ENCODE measurements around the gene SLC30A1. TPM values are rescaled to one million over a fixed set of nuclear protein-coding genes. Genes with fewer than 3 reads are reported as not detected.

The SLC30A1 gene
- total RNA-seq, 1 experiment from 2014 or later = 6.7 TPM

DNA sequence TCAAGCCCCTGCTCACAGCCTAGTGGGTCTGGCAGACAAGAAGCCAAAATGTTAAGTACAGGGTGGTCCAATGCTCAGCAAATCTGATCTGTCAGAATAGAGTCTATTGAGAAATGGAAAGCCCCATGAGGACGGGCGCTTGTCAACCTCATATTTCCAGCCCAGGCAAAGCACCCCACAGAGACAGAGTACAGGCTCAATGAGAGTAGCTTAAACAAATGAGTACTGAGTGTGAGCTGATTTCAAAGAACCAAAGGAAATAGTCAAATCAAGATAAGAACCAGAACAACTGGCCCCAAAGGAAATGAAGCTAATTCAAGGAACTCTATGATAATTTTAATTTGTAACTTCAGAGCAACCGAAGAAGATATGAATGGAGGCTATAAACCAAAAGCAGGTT lies 44.6 kb upstream of the SLC30A1 start:
- Histone ChIP-seq H3K9me2 (replicated peaks; ENCODE audit: low read length) (no peaks in the 10 kb centered on the region), H3K4me1 (ENCODE audit: insufficient read depth, low read length) (no peaks in the 10 kb centered on the region), H2AFZ (ENCODE audit: low read length) (no peak overlapping the region), H3K27me3 (ENCODE audit: low read length) (no peaks in the 10 kb centered on the region), H3K27ac (ENCODE audit: low read length) (no peak overlapping the region), H3F3A (ENCODE audit: low read length, unreplicated experiment) (no peaks in the 10 kb centered on the region), H3K4me2 (ENCODE audit: low read length) (no peak overlapping the region), H3K36me3 (ENCODE audit: low read depth, low read length) (no peaks in the 10 kb centered on the region), H3K9me3 (ENCODE audit: low read length) (no peaks in the 10 kb centered on the region), H3K9ac (ENCODE audit: low read length) (no peak overlapping the region), H4K20me1 (ENCODE audit: low read length) (no peaks in the 10 kb centered on the region), H3K79me2 (ENCODE audit: low read length) (no peaks in the 10 kb centered on the region), H3K4me3 (ENCODE audit: low read length) (no peak overlapping the region)
- no peak for ATAC-seq
- intact Hi-C loops (cut with micrococcal nuclease) = no loop called here
- TF ChIP-seq, protein P1, sequence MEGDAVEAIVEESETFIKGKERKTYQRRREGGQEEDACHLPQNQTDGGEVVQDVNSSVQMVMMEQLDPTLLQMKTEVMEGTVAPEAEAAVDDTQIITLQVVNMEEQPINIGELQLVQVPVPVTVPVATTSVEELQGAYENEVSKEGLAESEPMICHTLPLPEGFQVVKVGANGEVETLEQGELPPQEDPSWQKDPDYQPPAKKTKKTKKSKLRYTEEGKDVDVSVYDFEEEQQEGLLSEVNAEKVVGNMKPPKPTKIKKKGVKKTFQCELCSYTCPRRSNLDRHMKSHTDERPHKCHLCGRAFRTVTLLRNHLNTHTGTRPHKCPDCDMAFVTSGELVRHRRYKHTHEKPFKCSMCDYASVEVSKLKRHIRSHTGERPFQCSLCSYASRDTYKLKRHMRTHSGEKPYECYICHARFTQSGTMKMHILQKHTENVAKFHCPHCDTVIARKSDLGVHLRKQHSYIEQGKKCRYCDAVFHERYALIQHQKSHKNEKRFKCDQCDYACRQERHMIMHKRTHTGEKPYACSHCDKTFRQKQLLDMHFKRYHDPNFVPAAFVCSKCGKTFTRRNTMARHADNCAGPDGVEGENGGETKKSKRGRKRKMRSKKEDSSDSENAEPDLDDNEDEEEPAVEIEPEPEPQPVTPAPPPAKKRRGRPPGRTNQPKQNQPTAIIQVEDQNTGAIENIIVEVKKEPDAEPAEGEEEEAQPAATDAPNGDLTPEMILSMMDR (conservative IDR thresholded peaks at IDR 0.05; ENCODE audit: low read depth, low read length) = no peak
- TF ChIP-seq EZH2 (IDR thresholded peaks at IDR 0.05; ENCODE audit: low read length, unreplicated experiment) (no peak), EZH2phosphoT487 (IDR thresholded peaks at IDR 0.05; ENCODE audit: borderline replicate concordance, low read length) (no peak)
- ChIA-PET POLR2A (ENCODE audit: unreplicated experiment) (no interaction called here), CTCF (no interaction called here)
- no TSS peak for BruUV-seq (replicated peaks)
- no peak for DNase-seq

DNA sequence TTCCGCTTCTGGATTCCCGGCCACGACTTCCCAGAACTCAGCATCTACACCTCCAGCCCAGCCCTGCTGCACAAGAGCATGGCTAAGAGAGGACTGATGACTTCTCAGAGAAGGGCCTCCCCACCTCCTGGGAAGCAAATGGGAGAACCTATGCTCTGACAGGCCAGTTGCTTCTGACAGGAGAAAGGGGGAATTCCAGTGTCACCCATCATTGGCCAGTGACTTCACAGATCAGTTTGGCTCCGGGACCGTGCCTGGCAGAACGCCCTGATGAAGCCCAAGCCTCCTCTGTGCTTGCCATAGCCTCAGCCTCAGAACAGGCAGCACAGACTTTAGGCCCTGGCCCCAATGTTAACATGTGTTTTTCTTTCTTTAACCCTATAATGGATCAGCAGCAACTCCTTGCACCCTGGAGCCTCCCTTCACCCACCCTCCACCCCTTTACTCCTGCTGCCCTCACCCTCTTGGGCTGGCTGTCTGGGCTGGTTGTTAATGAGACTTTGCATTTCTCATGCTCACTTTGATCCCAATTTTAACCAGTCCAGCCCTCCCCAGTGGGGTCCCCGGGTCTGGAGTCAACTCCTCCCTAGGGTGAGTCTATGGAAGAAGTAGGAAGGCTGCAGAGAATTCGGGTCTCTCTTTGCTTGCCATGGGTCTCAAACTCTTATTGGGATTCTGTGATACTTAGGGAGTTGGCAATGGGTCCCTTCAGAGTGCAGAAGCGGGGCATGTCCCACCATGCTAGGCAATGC lies 42.7 kb upstream of the SLC30A1 start:
- intact Hi-C loops (cut with micrococcal nuclease) = no loop called here
- ATAC-seq = no peak
- POLR2A ChIA-PET (ENCODE audit: unreplicated experiment) = no interaction called here

DNA sequence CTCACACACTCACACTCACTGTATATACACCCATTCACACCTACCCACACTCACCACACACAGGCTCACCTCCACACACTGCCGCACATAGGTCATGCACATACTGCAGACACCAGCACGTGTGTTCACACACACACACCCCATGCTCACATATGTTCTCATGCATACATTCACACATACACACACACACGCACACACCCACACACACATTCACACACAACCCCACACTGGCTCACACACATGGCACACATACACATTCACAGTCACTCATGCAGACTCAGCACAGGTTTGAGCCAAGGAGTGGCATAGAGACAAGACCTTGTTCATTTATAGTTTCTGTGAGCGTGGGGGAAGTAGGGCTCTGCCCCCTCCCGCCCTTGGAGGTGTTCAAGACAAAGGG lies 41.1 kb upstream of the SLC30A1 start:
- ChIA-PET POLR2A (ENCODE audit: unreplicated experiment) (no interaction called here), CTCF (no interaction called here)
- no peaks in the 10 kb centered on the region for H3K4me1 ChIP-seq (ENCODE audit: insufficient read depth, low read length)
- H3K79me2 ChIP-seq (ENCODE audit: low read length) = no peaks in the 10 kb centered on the region
- no peaks in the 10 kb centered on the region for H3K27me3 ChIP-seq (ENCODE audit: low read length)
- no peak overlapping the region for H3K9ac ChIP-seq (ENCODE audit: low read length)
- H3K4me2 ChIP-seq (ENCODE audit: low read length) = no peak overlapping the region
- H3F3A ChIP-seq (ENCODE audit: low read length, unreplicated experiment) = no peaks in the 10 kb centered on the region
- intact Hi-C loops (cut with micrococcal nuclease) = no loop called here
- TF ChIP-seq, protein P1 (conservative IDR thresholded peaks at IDR 0.05; ENCODE audit: low read depth, low read length) = no peak
- TF ChIP-seq EZH2 (IDR thresholded peaks at IDR 0.05; ENCODE audit: low read length, unreplicated experiment) (no peak), EZH2phosphoT487 (IDR thresholded peaks at IDR 0.05; ENCODE audit: borderline replicate concordance, low read length) (no peak)
- BruUV-seq (replicated peaks) = no TSS peak
- ATAC-seq = no peak
- no peaks in the 10 kb centered on the region for H3K9me2 ChIP-seq (replicated peaks; ENCODE audit: low read length)
- H3K36me3 ChIP-seq (ENCODE audit: low read depth, low read length) = no peaks in the 10 kb centered on the region
- no peak overlapping the region for H3K27ac ChIP-seq (ENCODE audit: low read length)
- H3K4me3 ChIP-seq (ENCODE audit: low read length) = no peak overlapping the region
- H2AFZ ChIP-seq (ENCODE audit: low read length) = no peak overlapping the region
- no peak for DNase-seq
- no peaks in the 10 kb centered on the region for H4K20me1 ChIP-seq (ENCODE audit: low read length)
- H3K9me3 ChIP-seq (ENCODE audit: low read length) = no peaks in the 10 kb centered on the region

More for the DNA sequence above, 42.7 kb upstream of the SLC30A1 start:
- no peaks in the 10 kb centered on the region for H4K20me1 ChIP-seq (ENCODE audit: low read length)
- no peaks in the 10 kb centered on the region for H3K9me2 ChIP-seq (replicated peaks; ENCODE audit: low read length)
- no peak overlapping the region for H3K27ac ChIP-seq (ENCODE audit: low read length)
- no peaks in the 10 kb centered on the region for H3F3A ChIP-seq (ENCODE audit: low read length, unreplicated experiment)
- no peak overlapping the region for H3K4me3 ChIP-seq (ENCODE audit: low read length)
- no peaks in the 10 kb centered on the region for H3K9me3 ChIP-seq (ENCODE audit: low read length)
- BruUV-seq (replicated peaks) = no TSS peak
- H3K36me3 ChIP-seq (ENCODE audit: low read depth, low read length) = no peaks in the 10 kb centered on the region
- no peak for DNase-seq
- no peak overlapping the region for H3K9ac ChIP-seq (ENCODE audit: low read length)
- no peak overlapping the region for H2AFZ ChIP-seq (ENCODE audit: low read length)
- H3K27me3 ChIP-seq (ENCODE audit: low read length) = no peaks in the 10 kb centered on the region
- no peak overlapping the region for H3K4me2 ChIP-seq (ENCODE audit: low read length)
- no peaks in the 10 kb centered on the region for H3K79me2 ChIP-seq (ENCODE audit: low read length)
- CTCF ChIA-PET = no interaction called here
- no peaks in the 10 kb centered on the region for H3K4me1 ChIP-seq (ENCODE audit: insufficient read depth, low read length)
- TF ChIP-seq, protein P1 (conservative IDR thresholded peaks at IDR 0.05; ENCODE audit: low read depth, low read length) = no peak
- TF ChIP-seq EZH2 (IDR thresholded peaks at IDR 0.05; ENCODE audit: low read length, unreplicated experiment) (no peak), EZH2phosphoT487 (IDR thresholded peaks at IDR 0.05; ENCODE audit: borderline replicate concordance, low read length) (no peak)

All from PC-3 (cell line).